ENCODE data around the gene BAMBI.

- TF ChIP-seq, protein P1, sequence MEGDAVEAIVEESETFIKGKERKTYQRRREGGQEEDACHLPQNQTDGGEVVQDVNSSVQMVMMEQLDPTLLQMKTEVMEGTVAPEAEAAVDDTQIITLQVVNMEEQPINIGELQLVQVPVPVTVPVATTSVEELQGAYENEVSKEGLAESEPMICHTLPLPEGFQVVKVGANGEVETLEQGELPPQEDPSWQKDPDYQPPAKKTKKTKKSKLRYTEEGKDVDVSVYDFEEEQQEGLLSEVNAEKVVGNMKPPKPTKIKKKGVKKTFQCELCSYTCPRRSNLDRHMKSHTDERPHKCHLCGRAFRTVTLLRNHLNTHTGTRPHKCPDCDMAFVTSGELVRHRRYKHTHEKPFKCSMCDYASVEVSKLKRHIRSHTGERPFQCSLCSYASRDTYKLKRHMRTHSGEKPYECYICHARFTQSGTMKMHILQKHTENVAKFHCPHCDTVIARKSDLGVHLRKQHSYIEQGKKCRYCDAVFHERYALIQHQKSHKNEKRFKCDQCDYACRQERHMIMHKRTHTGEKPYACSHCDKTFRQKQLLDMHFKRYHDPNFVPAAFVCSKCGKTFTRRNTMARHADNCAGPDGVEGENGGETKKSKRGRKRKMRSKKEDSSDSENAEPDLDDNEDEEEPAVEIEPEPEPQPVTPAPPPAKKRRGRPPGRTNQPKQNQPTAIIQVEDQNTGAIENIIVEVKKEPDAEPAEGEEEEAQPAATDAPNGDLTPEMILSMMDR (IDR thresholded peaks at IDR 0.05): no peak
- no peak for TF ChIP-seq POLR2A (IDR thresholded peaks at IDR 0.05)
Observed at GRCh38 chr10:28664369-28664740, 13.0 kb upstream of the BAMBI start.
